MM.1S (cell line): ENCODE results near the gene MYLK2.
"Not testable (repeated sequence)": the region's sequence is repeated elsewhere in the genome, so short reads cannot be mapped to it uniquely, and the experiment has no call there.

Experiments
- DNase-seq: peaks from one replicate; pipeline ENCODE4 v3.0.0-alpha.2; 2015
- H2AFZ ChIP-seq: fragments of 300-600 bp; sonication (generic); 2 replicates; pipeline ENCODE4 v1.6.0; 2016; ENCODE audit warnings: antibody characterized with exemption, low read length
- H3F3A ChIP-seq: fragments of 300-600 bp; sonication (generic); 2 replicates; pipeline ENCODE4 v1.6.1; 2016; ENCODE audit warnings: mild to moderate bottlenecking, antibody characterized with exemption, low read length, moderate library complexity, mixed read lengths; ENCODE audit not compliant: insufficient read depth
- H3K27ac ChIP-seq: fragments of 300-600 bp; sonication (generic); 2 replicates; pipeline ENCODE4 v1.5.1; 2016; ENCODE audit warnings: mild to moderate bottlenecking, low read length
- H3K27me3 ChIP-seq: fragments of 300-600 bp; sonication (generic); replicated peaks from 2 replicates; pipeline ENCODE4 v1.6.0; 2016; ENCODE audit warnings: low read length; ENCODE audit not compliant: insufficient read depth
- H3K36me3 ChIP-seq: fragments of 300-600 bp; sonication (generic); replicated peaks from 2 replicates; pipeline ENCODE4 v1.6.1; 2016; ENCODE audit warnings: mild to moderate bottlenecking, low read length, mixed read lengths; ENCODE audit not compliant: insufficient read depth
- H3K4me1 ChIP-seq: fragments of 300-600 bp; sonication (generic); 2 replicates; pipeline ENCODE4 v1.6.1; 2016; ENCODE audit warnings: low read length, mixed read lengths
- H3K4me2 ChIP-seq: fragments of 300-600 bp; sonication (generic); 2 replicates; pipeline ENCODE4 v1.6.0; 2016; ENCODE audit warnings: low read depth, low read length
- H3K4me3 ChIP-seq: fragments of 300-600 bp; sonication (generic); 2 replicates; pipeline ENCODE4 v1.5.1; 2016; ENCODE audit warnings: low read length, mixed read lengths
- H3K79me2 ChIP-seq: fragments of 300-600 bp; sonication (generic); 2 replicates; pipeline ENCODE4 v1.6.1; 2016; ENCODE audit warnings: mixed run types, low read length, mixed read lengths
- H3K9ac ChIP-seq: fragments of 300-600 bp; sonication (generic); 2 replicates; pipeline ENCODE4 v1.6.1; 2016; ENCODE audit warnings: low read length, mixed read lengths
- H3K9me2 ChIP-seq: fragments of 300-600 bp; sonication (generic); replicated peaks from 2 replicates; pipeline ENCODE4 v1.6.1; 2016; ENCODE audit warnings: mild to moderate bottlenecking, low read length, mixed read lengths; ENCODE audit not compliant: insufficient read depth
- H3K9me3 ChIP-seq: fragments of 300-600 bp; sonication (generic); replicated peaks from 2 replicates; pipeline ENCODE4 v1.6.1; 2016; ENCODE audit warnings: mild to moderate bottlenecking, low read length, mixed read lengths; ENCODE audit not compliant: insufficient read depth
- H4K20me1 ChIP-seq: fragments of 300-600 bp; sonication (generic); 2 replicates; pipeline ENCODE4 v1.6.1; 2016; ENCODE audit warnings: mild to moderate bottlenecking, low read length, moderate library complexity, mixed read lengths; ENCODE audit not compliant: insufficient read depth
- CTCF ChIP-seq: fragments of 300-600 bp; sonication (generic); IDR thresholded peaks from 2 replicates; pipeline ENCODE4 v1.5.1; 2016; ENCODE audit warnings: antibody characterized with exemption, low read length, mixed read lengths
- EZH2 ChIP-seq: fragments of 300-600 bp; sonication (generic); optimal IDR thresholded peaks from 2 replicates; pipeline ENCODE3; 2017; ENCODE audit warnings: low read depth, mild to moderate bottlenecking, antibody characterized with exemption, low read length, mixed read lengths
- EZH2phosphoT487 ChIP-seq: fragments of 300-600 bp; sonication (generic); IDR thresholded peaks from 2 replicates; pipeline ENCODE4 v1.6.1; 2018; ENCODE audit warnings: antibody characterized with exemption, low read length

MYLK2 gene

GRCh38 chr20:31824554-31825313, 5.6 kb downstream of the MYLK2 start:
- Histone ChIP-seq H3K9me3 (no peaks in the 10 kb centered on the region), H3K36me3 (no peaks in the 10 kb centered on the region), H3F3A (no peaks in the 10 kb centered on the region), H3K27ac (no peak overlapping the region), H3K79me2 (no peaks in the 10 kb centered on the region), H3K4me3 (no peak overlapping the region), H4K20me1 (no peaks in the 10 kb centered on the region), H3K9ac (no peak overlapping the region), H3K9me2 (no peaks in the 10 kb centered on the region), H3K4me1 (peaks cover 17% of the 10 kb centered on the region), H3K4me2 (no peak overlapping the region; the same call in 1 of the 2 replicates), H2AFZ (no peak overlapping the region), H3K27me3 (no peaks in the 10 kb centered on the region; the same call in 1 of the 2 replicates)
- TF ChIP-seq EZH2phosphoT487 (no peak), EZH2 (no peak), CTCF (no peak)
- DNase-seq: no peak

- peaks cover 17% of the 10 kb centered on the region for H3K4me1 ChIP-seq
- H3F3A ChIP-seq: no peaks in the 10 kb centered on the region
- no peaks in the 10 kb centered on the region; the same call in 1 of the 2 replicates for H3K27me3 ChIP-seq
- H3K4me3 ChIP-seq: no peak overlapping the region
- H3K9ac ChIP-seq: no peak overlapping the region
- H3K9me2 ChIP-seq: no peaks in the 10 kb centered on the region
- no peaks in the 10 kb centered on the region for H3K36me3 ChIP-seq
- H3K27ac ChIP-seq: no peak overlapping the region
- no peak for DNase-seq
- H3K79me2 ChIP-seq: no peaks in the 10 kb centered on the region
- TF ChIP-seq CTCF (no peak), EZH2 (no peak), EZH2phosphoT487 (no peak)
- H3K4me2 ChIP-seq: no peak overlapping the region
- no peaks in the 10 kb centered on the region for H4K20me1 ChIP-seq
- no peak overlapping the region for H2AFZ ChIP-seq
- H3K9me3 ChIP-seq: no peaks in the 10 kb centered on the region
Observed at GRCh38 chr20:31826074-31826473, 6.9 kb downstream of the MYLK2 start.

- Histone ChIP-seq H2AFZ (no peak overlapping the region), H3K27me3 (no peaks in the 10 kb centered on the region), H3K4me1 (peaks cover 17% of the 10 kb centered on the region), H3K36me3 (no peaks in the 10 kb centered on the region), H3K4me2 (no peak overlapping the region), H3K9me2 (no peaks in the 10 kb centered on the region), H3K9ac (no peak overlapping the region), H3K9me3 (no peaks in the 10 kb centered on the region), H3F3A (no peaks in the 10 kb centered on the region), H4K20me1 (no peaks in the 10 kb centered on the region), H3K27ac (no peak overlapping the region), H3K79me2 (no peaks in the 10 kb centered on the region), H3K4me3 (no peak overlapping the region)
- no peak for DNase-seq
- TF ChIP-seq EZH2 (no peak), CTCF (no peak), EZH2phosphoT487 (no peak)
Observed at GRCh38 chr20:31827059-31827458, 7.9 kb downstream of the MYLK2 start.

- H3K4me3 ChIP-seq: not testable (repeated sequence)
Observed at GRCh38 chr20:31828016-31828415, 8.9 kb downstream of the MYLK2 start.

More at GRCh38 chr20:31828016-31828415, 8.9 kb downstream of the MYLK2 start:
- H3K4me1 ChIP-seq: peaks cover 15% of the 10 kb centered on the region
- H3K79me2 ChIP-seq, H3K4me2 ChIP-seq, H3K27ac ChIP-seq, H3K27me3 ChIP-seq, H3K9ac ChIP-seq, H2AFZ ChIP-seq, H3K9me3 ChIP-seq, DNase-seq, H3K36me3 ChIP-seq, H4K20me1 ChIP-seq, H3F3A ChIP-seq, H3K9me2 ChIP-seq: not testable (repeated sequence)
